ENCODE measurements around the gene HDGFL3. TPM values are rescaled to one million over a fixed set of nuclear protein-coding genes. Genes with fewer than 3 reads are reported as not detected.

Gene HDGFL3
- total RNA-seq, 6 donors from 2014 or later: 16.8 to 36.8 (median 22.8) TPM

DNA sequence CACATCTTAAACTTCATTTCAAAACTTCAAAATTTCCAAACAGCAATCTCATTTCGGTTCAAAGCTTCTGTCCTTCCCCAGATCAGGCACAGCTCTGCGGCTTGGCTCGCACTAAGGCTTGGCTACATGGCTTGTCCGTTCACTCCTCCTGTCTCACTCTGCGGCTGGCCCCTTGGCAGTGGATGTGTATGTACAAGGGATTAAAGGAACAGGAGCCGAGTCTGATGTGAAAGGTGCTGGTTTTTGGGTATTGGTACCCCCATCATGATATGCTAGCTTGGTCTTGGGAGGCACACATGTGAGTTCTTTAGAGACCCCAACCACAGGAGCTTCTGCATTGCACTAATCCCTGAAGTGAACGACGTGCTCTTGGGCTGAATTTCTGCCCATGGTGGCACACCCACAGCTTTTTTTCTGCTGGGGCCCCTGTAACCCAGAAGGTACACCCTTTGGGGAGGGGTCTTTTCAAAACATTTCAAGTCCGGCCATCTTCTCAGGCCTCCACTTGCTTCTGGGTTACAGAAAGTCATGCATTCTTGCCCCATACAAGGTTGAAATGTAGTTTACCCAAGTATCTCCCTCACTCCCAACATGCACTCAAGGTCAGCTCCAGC, 87.5 kb downstream of the HDGFL3 start:
- no peak for ATAC-seq (ENCODE audit: low FRiP score in 2 of 2)
- H3K4me3 ChIP-seq: no peak overlapping the region
- H3K36me3 ChIP-seq: peaks cover 0 to 31% (median 17%) of the 10 kb centered on the region in 4 donors
- TF ChIP-seq POLR2A (IDR thresholded peaks at IDR 0.05): no peak
- TF ChIP-seq, protein P1, sequence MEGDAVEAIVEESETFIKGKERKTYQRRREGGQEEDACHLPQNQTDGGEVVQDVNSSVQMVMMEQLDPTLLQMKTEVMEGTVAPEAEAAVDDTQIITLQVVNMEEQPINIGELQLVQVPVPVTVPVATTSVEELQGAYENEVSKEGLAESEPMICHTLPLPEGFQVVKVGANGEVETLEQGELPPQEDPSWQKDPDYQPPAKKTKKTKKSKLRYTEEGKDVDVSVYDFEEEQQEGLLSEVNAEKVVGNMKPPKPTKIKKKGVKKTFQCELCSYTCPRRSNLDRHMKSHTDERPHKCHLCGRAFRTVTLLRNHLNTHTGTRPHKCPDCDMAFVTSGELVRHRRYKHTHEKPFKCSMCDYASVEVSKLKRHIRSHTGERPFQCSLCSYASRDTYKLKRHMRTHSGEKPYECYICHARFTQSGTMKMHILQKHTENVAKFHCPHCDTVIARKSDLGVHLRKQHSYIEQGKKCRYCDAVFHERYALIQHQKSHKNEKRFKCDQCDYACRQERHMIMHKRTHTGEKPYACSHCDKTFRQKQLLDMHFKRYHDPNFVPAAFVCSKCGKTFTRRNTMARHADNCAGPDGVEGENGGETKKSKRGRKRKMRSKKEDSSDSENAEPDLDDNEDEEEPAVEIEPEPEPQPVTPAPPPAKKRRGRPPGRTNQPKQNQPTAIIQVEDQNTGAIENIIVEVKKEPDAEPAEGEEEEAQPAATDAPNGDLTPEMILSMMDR (IDR thresholded peaks at IDR 0.05): no peak
- no peak for TF ChIP-seq EP300 (IDR thresholded peaks at IDR 0.05)
- no peak for TF ChIP-seq POLR2AphosphoS5 (IDR thresholded peaks at IDR 0.05)
- peaks cover 0 to 2% (median 0%) of the 10 kb centered on the region in 4 donors for H3K4me1 ChIP-seq
- H3K9me3 ChIP-seq: no peaks in the 10 kb centered on the region
- no peaks in the 10 kb centered on the region for H3K27me3 ChIP-seq
- 87 to 88% methylated on average over 9 of the region's 9 CpGs for WGBS, 2 donors
- no peak for DNase-seq
- no peak overlapping the region for H3K27ac ChIP-seq

DNA sequence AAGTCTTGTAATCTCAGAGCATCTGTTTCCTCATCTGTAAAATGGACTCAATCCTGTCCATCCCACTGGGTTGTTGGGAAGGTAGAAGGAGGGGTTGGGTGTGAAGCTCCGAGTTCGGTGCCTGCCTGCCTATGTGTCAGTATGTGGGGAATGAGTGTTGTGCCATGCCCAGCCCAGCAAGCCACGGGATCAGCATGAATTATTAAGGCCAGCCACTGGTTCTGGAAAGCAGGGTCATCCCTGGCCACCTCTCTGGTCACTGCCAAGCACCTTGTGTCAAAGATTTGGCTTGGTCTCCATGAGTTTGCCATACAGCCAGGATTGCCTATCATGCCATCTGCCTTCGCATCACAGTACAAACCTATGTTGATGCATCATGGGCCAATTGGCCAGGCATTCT, 88.7 kb downstream of the HDGFL3 start:
- peaks cover under 1 to 7% (median 2%) of the 10 kb centered on the region in 4 donors for H3K4me1 ChIP-seq
- ATAC-seq (ENCODE audit: low FRiP score in 2 of 2) (no peak), DNase-seq (no peak)
- peaks cover 0 to 40% (median 21%) of the 10 kb centered on the region in 4 donors for H3K36me3 ChIP-seq
- 95 to 96% methylated on average over 4 of the region's 4 CpGs for WGBS, 2 donors
- no peak overlapping the region for H3K4me3 ChIP-seq
- no peak overlapping the region for H3K27ac ChIP-seq
- H3K9me3 ChIP-seq: no peaks in the 10 kb centered on the region
- TF ChIP-seq POLR2AphosphoS5 (IDR thresholded peaks at IDR 0.05): no peak
- H3K27me3 ChIP-seq: no peaks in the 10 kb centered on the region

DNA sequence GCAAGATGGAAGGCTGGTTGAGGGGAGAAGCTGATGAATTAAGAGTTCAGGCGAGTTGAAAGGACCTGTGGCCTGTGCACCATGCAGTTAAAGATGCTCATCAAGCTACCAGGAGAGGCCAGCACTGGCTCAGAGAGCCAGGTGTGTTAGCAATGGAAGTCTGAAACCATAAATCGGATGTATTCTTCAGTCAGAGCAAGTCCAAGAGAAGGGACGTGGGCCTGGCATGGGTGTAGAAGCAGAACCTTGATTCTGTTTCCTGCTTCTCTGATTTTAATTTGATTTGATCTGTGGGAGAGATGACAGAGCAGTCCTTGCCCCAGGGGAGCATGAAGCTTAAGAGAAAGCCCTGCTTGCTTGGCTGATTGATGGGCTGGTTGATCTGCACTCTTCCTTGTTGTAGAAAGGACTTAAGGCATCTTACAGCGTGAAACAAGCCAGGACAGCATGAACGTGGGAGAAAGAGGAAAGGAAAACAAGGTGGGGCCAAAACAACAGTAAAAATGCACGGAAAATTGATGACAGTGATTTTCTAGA, 89.3 kb downstream of the HDGFL3 start:
- DNase-seq (no peak), ATAC-seq (ENCODE audit: low FRiP score in 2 of 2) (no peak)
- 79% methylated on average over 6 of the region's 6 CpGs for WGBS, 2 donors
- Histone ChIP-seq H3K36me3 (peaks cover 0 to 40% (median 23%) of the 10 kb centered on the region in 4 donors), H3K9me3 (no peaks in the 10 kb centered on the region), H3K4me1 (peaks cover 7 to 13% (median 8%) of the 10 kb centered on the region in 4 donors), H3K27ac (no peak overlapping the region), H3K27me3 (no peaks in the 10 kb centered on the region), H3K4me3 (no peak overlapping the region)
- TF ChIP-seq POLR2A (IDR thresholded peaks at IDR 0.05) (no peak), POLR2AphosphoS5 (IDR thresholded peaks at IDR 0.05) (no peak), EP300 (IDR thresholded peaks at IDR 0.05) (no peak)
- TF ChIP-seq, protein P1 (IDR thresholded peaks at IDR 0.05): no peak

DNA sequence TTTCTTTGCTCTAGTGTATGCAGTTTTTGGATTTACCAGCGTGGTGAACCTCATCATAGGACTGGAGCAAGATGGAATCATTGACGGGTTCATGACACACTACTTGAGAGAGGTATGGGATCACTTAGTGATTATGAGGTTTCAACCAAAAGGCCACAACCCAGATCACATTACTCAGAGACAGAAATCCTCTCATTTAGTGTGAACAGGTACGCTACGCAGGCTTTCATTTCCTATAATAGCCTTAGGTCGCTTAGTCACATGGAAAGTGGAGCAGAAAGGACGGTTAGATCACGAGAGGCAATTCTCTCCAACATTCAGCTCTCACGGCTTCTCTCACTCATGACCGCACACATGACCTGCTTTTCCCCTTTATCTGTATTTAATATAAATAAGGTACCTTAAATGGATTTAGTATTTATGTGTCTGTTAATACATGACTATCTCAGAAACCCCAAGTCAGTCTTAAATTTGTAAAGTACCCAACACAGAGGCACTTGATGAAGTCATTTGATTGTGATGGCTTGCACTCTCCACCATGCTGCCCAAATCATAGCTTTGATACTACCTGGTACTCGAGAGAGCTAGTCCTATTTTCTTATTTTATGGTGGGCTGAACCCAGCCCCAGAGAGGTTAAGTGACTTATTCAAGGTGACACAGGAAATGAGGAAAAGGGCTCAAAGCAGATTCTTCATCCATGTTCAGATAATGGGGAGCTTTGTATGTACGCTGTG, 91.6 kb downstream of the HDGFL3 start:
- WGBS, 2 donors: 91 to 95% methylated on average over 11 of the region's 11 CpGs
- peaks cover 0 to 37% (median 23%) of the 10 kb centered on the region in 4 donors for H3K36me3 ChIP-seq
- ATAC-seq (ENCODE audit: low FRiP score in 2 of 2): no peak
- no peaks in the 10 kb centered on the region for H3K27me3 ChIP-seq
- H3K4me1 ChIP-seq: peaks cover 18 to 26% (median 20%) of the 10 kb centered on the region in 4 donors
- no peak overlapping the region for H3K4me3 ChIP-seq
- no peak overlapping the region for H3K27ac ChIP-seq
- H3K9me3 ChIP-seq: no peaks in the 10 kb centered on the region
- DNase-seq: no peak
- TF ChIP-seq POLR2AphosphoS5 (IDR thresholded peaks at IDR 0.05) (no peak), POLR2A (IDR thresholded peaks at IDR 0.05) (no peak), EP300 (IDR thresholded peaks at IDR 0.05) (no peak)

DNA sequence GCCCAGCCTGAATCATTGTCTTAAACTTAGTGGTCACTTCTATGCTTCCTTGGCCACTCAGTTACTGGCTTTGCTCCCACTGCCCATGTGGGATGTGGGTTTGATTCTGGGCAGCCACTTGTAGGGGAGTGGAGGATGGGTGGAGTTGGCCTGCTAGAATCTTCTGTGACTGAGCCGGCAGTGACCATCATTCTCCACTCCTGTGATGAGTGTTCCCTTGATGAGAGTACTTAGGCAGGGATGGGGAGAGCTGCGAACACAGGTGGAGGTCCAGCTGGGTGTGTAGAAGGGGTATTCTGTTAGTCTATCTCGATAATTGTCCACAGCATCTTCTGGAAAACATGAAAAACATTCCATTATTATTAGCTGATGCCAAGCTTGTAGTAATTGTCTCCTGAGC, 92.2 kb downstream of the HDGFL3 start:
- TF ChIP-seq POLR2AphosphoS5 (IDR thresholded peaks at IDR 0.05) (no peak), EP300 (IDR thresholded peaks at IDR 0.05) (no peak), POLR2A (IDR thresholded peaks at IDR 0.05) (no peak)
- TF ChIP-seq, protein P1 (IDR thresholded peaks at IDR 0.05): no peak
- Histone ChIP-seq H3K27ac (no peak overlapping the region), H3K9me3 (no peaks in the 10 kb centered on the region), H3K4me1 (peaks cover 19 to 32% (median 25%) of the 10 kb centered on the region in 4 donors), H3K36me3 (peaks cover 0 to 36% (median 23%) of the 10 kb centered on the region in 4 donors), H3K4me3 (no peak overlapping the region), H3K27me3 (no peaks in the 10 kb centered on the region)
- DNase-seq (no peak), ATAC-seq (ENCODE audit: low FRiP score in 2 of 2) (no peak)
- WGBS, 2 donors: 87 to 96% methylated on average over 3 of the region's 3 CpGs
